Liver (tissue), 9 donors: ENCODE results near the gene KANTR. TPM values are rescaled to one million over a fixed set of nuclear protein-coding genes. Genes with fewer than 3 reads are reported as not detected.

Source experiments
- DNase-seq: peaks from one replicate; pipeline ENCODE4 v3.0.0-alpha.2; 2017; ENCODE audit warnings: low spot score
- H3K27ac ChIP-seq, 2 donors: one replicate each; pipeline ENCODE4 v1.7.0; 2013; ENCODE audit warnings: inconsistent platforms in 2 of 2, low read length in 2 of 2, control low read depth in 1 of 2, low read depth in 1 of 2, mild to moderate bottlenecking in 1 of 2
- H3K27me3 ChIP-seq, 4 donors: one replicate each; pipeline versions ENCODE4 v1.6.1 to v1.7.0; 2013; ENCODE audit warnings: low read length in 3 of 4, inconsistent platforms in 1 of 4, mild to moderate bottlenecking in 1 of 4, moderate library complexity in 1 of 4; ENCODE audit not compliant: control insufficient read depth in 4 of 4, insufficient read depth in 4 of 4
- H3K36me3 ChIP-seq, 4 donors: one replicate each; pipeline versions ENCODE4 v1.6.1 to v1.7.0; 2013; ENCODE audit warnings: low read length in 3 of 4, mild to moderate bottlenecking in 3 of 4, low read depth in 1 of 4, moderate library complexity in 1 of 4; ENCODE audit not compliant: control insufficient read depth in 4 of 4, insufficient read depth in 3 of 4
- H3K4me1 ChIP-seq, 4 donors: one replicate each; pipeline versions ENCODE4 v1.6.1 to v1.7.0; 2013; ENCODE audit warnings: low read length in 3 of 4, mild to moderate bottlenecking in 3 of 4, moderate library complexity in 1 of 4; ENCODE audit not compliant: control insufficient read depth in 4 of 4, insufficient read depth in 4 of 4
- H3K4me3 ChIP-seq, 3 donors: one replicate each; pipeline versions ENCODE4 v1.6.1 to v1.7.0; 2013; ENCODE audit warnings: low read length in 3 of 3, control low read depth in 1 of 3, low read depth in 1 of 3, mild to moderate bottlenecking in 1 of 3
- H3K9ac ChIP-seq, 2 donors: one replicate each; pipeline ENCODE4 v1.7.0; 2013; ENCODE audit warnings: low read length in 2 of 2, mild to moderate bottlenecking in 2 of 2, moderate library complexity in 2 of 2, control low read depth in 1 of 2, low read depth in 1 of 2
- H3K9me3 ChIP-seq, 4 donors: one replicate each; pipeline versions ENCODE4 v1.6.1 to v1.7.0; 2013; ENCODE audit warnings: low read length in 3 of 4; ENCODE audit not compliant: control insufficient read depth in 4 of 4
- ATF3 ChIP-seq: IDR thresholded peaks from 2 replicates; pipeline ENCODE4 v1.6.1; 2016; ENCODE audit warnings: antibody characterized with exemption
- CTCF ChIP-seq: fragments of 150-350 bp; IDR thresholded peaks from 2 replicates; pipeline ENCODE4 v1.5.1; 2017; ENCODE audit warnings: improper control_type of control experiment, low read depth, low read length; ENCODE audit not compliant: missing input control
- EGR1 ChIP-seq, 2 donors: IDR thresholded peaks; 2 replicates each; pipeline ENCODE4 v1.6.1; 2016 to 2018; ENCODE audit warnings: antibody characterized with exemption in 2 of 2, low read depth in 2 of 2
- FOXA1 ChIP-seq: IDR thresholded peaks from 2 replicates; pipeline ENCODE4 v1.6.1; 2016; ENCODE audit warnings: antibody characterized with exemption
- FOXA2 ChIP-seq: IDR thresholded peaks from 2 replicates; pipeline ENCODE4 v1.6.1; 2016; ENCODE audit warnings: antibody characterized with exemption
- GABPA ChIP-seq, 2 donors: IDR thresholded peaks in 1 of 2; conservative IDR thresholded peaks in 1 of 2; 2 replicates each; pipeline ENCODE4 v1.6.1; 2016; ENCODE audit warnings: antibody characterized with exemption in 2 of 2, mild to moderate bottlenecking in 1 of 2, moderate library complexity in 1 of 2
- HNF4A ChIP-seq, 2 donors: conservative IDR thresholded peaks; 2 replicates each; pipeline ENCODE4 v1.6.1; 2016; ENCODE audit warnings: antibody characterized with exemption in 2 of 2, mild to moderate bottlenecking in 2 of 2
- HNF4G ChIP-seq: IDR thresholded peaks from 2 replicates; pipeline ENCODE4 v1.6.1; 2016; ENCODE audit warnings: antibody characterized with exemption
- JUND ChIP-seq, 2 donors: IDR thresholded peaks; 2 replicates each; pipeline ENCODE4 v1.6.1; 2016; ENCODE audit warnings: antibody characterized with exemption in 2 of 2
- MAX ChIP-seq: IDR thresholded peaks from 2 replicates; pipeline ENCODE4 v1.6.1; 2016; ENCODE audit warnings: antibody characterized with exemption
- NR2F2 ChIP-seq: IDR thresholded peaks from 2 replicates; pipeline ENCODE4 v1.6.1; 2016; ENCODE audit warnings: antibody characterized with exemption
- RAD21 ChIP-seq, 2 donors: IDR thresholded peaks; 2 replicates each; pipeline ENCODE4 v1.6.1; 2016; ENCODE audit warnings: antibody characterized with exemption in 2 of 2, mild to moderate bottlenecking in 2 of 2
- REST ChIP-seq: IDR thresholded peaks from 2 replicates; pipeline ENCODE4 v1.6.1; 2016; ENCODE audit warnings: antibody characterized with exemption, mild to moderate bottlenecking
- RXRA ChIP-seq, 2 donors: IDR thresholded peaks; 2 replicates each; pipeline ENCODE4 v1.6.1; 2017 to 2018; ENCODE audit warnings: antibody characterized with exemption in 2 of 2, mild to moderate bottlenecking in 1 of 2
- SP1 ChIP-seq: IDR thresholded peaks from 2 replicates; pipeline ENCODE4 v1.6.1; 2018; ENCODE audit warnings: antibody characterized with exemption, mild to moderate bottlenecking
- TAF1 ChIP-seq: conservative IDR thresholded peaks from 2 replicates; pipeline ENCODE4 v1.6.1; 2016; ENCODE audit warnings: antibody characterized with exemption, mild to moderate bottlenecking
- YY1 ChIP-seq: IDR thresholded peaks from 2 replicates; pipeline ENCODE4 v1.6.1; 2016; ENCODE audit warnings: antibody characterized with exemption, mild to moderate bottlenecking
- ZBTB33 ChIP-seq: IDR thresholded peaks from 2 replicates; pipeline ENCODE4 v1.6.1; 2016; ENCODE audit warnings: antibody characterized with exemption
- WGBS: extraction: QIAGEN DNeasy Blood & Tissue Kit; methylation state at CpG from one replicate; pipeline ENCODE4 v1.1.7; 2013; 5-methylcytosine and 5-hydroxymethylcytosine counted together
- polyA plus RNA-seq, 2 donors: library from polyadenylated mRNA; stranded (reverse) in 1 of 2; unstranded in 1 of 2; fragments of 200-250 nt in 1 of 2; fragments of >200 nt in 1 of 2; fragmentation: Nextera tagmentation in 1 of 2; extraction: Ambion mirVana in 1 of 2; gene quantifications; one replicate each; pipeline versions ENCODE4 v1.2.1 to v1.2.3, GENCODE V29; 2013 to 2015
- total RNA-seq, 2 donors: library from RNA; depleted of rRNA; stranded (reverse); fragments of >200 nt; gene quantifications; one replicate each; pipeline ENCODE4 v1.2.3, GENCODE V29; 2014
- donor health status: healthy.
- donor health status: healthy.
- donor health status: healthy.
- donor health status: healthy.
- donor health status: healthy.

The KANTR gene
- total and polyA plus RNA-seq, 4 donors, result 0.44 to 13.6 (median 4.7) TPM

- Histone ChIP-seq H3K4me1 (peaks cover 2 to 10% (median 5%) of the 10 kb centered on the region in 4 donors), H3K27me3 (no peaks in the 10 kb centered on the region), H3K9me3 (peaks cover 0 to under 1% (median 0%) of the 10 kb centered on the region in 4 donors), H3K36me3 (no peaks in the 10 kb centered on the region), H3K27ac (no peak overlapping the region), H3K9ac (peak overlapping the region; percentile 42 to 47), H3K4me3 (peak overlapping the region in 2 of 3 donors; percentile 41 to 56)
- DNase-seq, result peak; percentile 49
- TF ChIP-seq NR2F2 (no peak), ZBTB33 (no peak), FOXA1 (no peak), RAD21 (IDR thresholded peaks at IDR 0.05) (peak; percentile 84 to 93), HNF4G (no peak), SP1 (peak; percentile 90), RXRA (IDR thresholded peaks at IDR 0.05) (peak in 1 of 2 donors; percentile 37), GABPA (IDR thresholded peaks at IDR 0.05 in 1 of 2, conservative IDR thresholded peaks at IDR 0.05 in 1 of 2) (no peak), EGR1 (IDR thresholded peaks at IDR 0.05; ENCODE audit: low read depth in 2 of 2) (no peak), REST (no peak), ATF3 (no peak), YY1 (no peak), MAX (no peak), JUND (IDR thresholded peaks at IDR 0.05) (peak in 1 of 2 donors; percentile 64), HNF4A (conservative IDR thresholded peaks at IDR 0.05) (peak in 1 of 2 donors; percentile 18), TAF1 (no peak), FOXA2 (no peak), CTCF (peak; percentile 65)
- 1% methylated on average over 31 of the region's 31 CpGs for WGBS
Observed at GRCh38 chrX:53071604-53072417, 22.1 kb upstream of the KANTR start.
